ENCODE measurements around the gene CLEC2D.

CLEC2D gene

GRCh38 chr12:9646794-9647781 is 22.4 kb upstream of the CLEC2D start:
- H3K4me3 ChIP-seq (ENCODE audit: low read depth, low read length) = peak overlapping the region; percentile 75
- TF ChIP-seq CTCF (IDR thresholded peaks at IDR 0.05; ENCODE audit: control insufficient read depth, extremely low read depth, insufficient read depth) = no peak
- no peak for DNase-seq (ENCODE audit: low read depth)

- TF ChIP-seq CTCF (IDR thresholded peaks at IDR 0.05; ENCODE audit: control insufficient read depth, extremely low read depth, insufficient read depth) = no peak
Observed at GRCh38 chr12:9647825-9648700, 21.4 kb upstream of the CLEC2D start.

GRCh38 chr12:9648701-9649531 is 20.6 kb upstream of the CLEC2D start:
- H3K4me3 ChIP-seq (ENCODE audit: low read depth, low read length) = peak overlapping the region; percentile 75
- TF ChIP-seq CTCF (IDR thresholded peaks at IDR 0.05; ENCODE audit: control insufficient read depth, extremely low read depth, insufficient read depth) = no peak
- DNase-seq (ENCODE audit: low read depth) = no peak

More at GRCh38 chr12:9647825-9648700, 21.4 kb upstream of the CLEC2D start:
- peak; percentile 84 for DNase-seq (ENCODE audit: low read depth)
- peak overlapping the region; percentile 75 for H3K4me3 ChIP-seq (ENCODE audit: low read depth, low read length)

GRCh38 chr12:9649532-9649940 is 20.0 kb upstream of the CLEC2D start:
- TF ChIP-seq CTCF (IDR thresholded peaks at IDR 0.05; ENCODE audit: control insufficient read depth, extremely low read depth, insufficient read depth) = no peak
- DNase-seq (ENCODE audit: low read depth) = no peak
- peak overlapping the region; percentile 75 for H3K4me3 ChIP-seq (ENCODE audit: low read depth, low read length)

- no peak for TF ChIP-seq CTCF (IDR thresholded peaks at IDR 0.05; ENCODE audit: control insufficient read depth, extremely low read depth, insufficient read depth)
- no peak overlapping the region for H3K4me3 ChIP-seq (ENCODE audit: low read depth, low read length)
- DNase-seq (ENCODE audit: low read depth) = no peak
Observed at GRCh38 chr12:9650151-9650576, 19.3 kb upstream of the CLEC2D start.

GRCh38 chr12:9651265-9651729 is 18.2 kb upstream of the CLEC2D start:
- DNase-seq (ENCODE audit: low read depth) = no peak
- no peak overlapping the region for H3K4me3 ChIP-seq (ENCODE audit: low read depth, low read length)

More at GRCh38 chr12:9651265-9651729, 18.2 kb upstream of the CLEC2D start:
- no peak for TF ChIP-seq CTCF (IDR thresholded peaks at IDR 0.05; ENCODE audit: control insufficient read depth, extremely low read depth, insufficient read depth)
